A673 (cell line): ENCODE data around the gene CTAGE9. TPM values are rescaled to one million over a fixed set of nuclear protein-coding genes. Genes with fewer than 3 reads are reported as not detected.
"Not testable (repeated sequence)": the region's sequence is repeated elsewhere in the genome, so short reads cannot be mapped to it uniquely, and the experiment has no call there.

Experiments used
- BruUV-seq: library from RNA; stranded (reverse); fragments of 400-500 nt; replicated peaks from 2 replicates; lab custom pipeline; 2021; lab: Mats Ljungman, UMichigan
- CTCF ChIA-PET: fragments of 300-600 bp; sonication (Branson Sonifier 250); formaldehyde crosslinking; loops from one replicate; lab custom pipeline; 2022; ENCODE audit warnings: antibody characterized with exemption; lab: Charles Lee
- POLR2A ChIA-PET: fragments of 300-600 bp; sonication (Branson Sonifier 250); formaldehyde crosslinking; loops from one replicate; lab custom pipeline; 2022; ENCODE audit warnings: antibody characterized with exemption; ENCODE audit not compliant: low non-redundant PET; lab: Charles Lee
- DNase-seq: peaks from one replicate; pipeline ENCODE4 v3.0.0-alpha.2; 2015; ENCODE audit warnings: low spot score
- H3K27ac ChIP-seq: fragments of 200-600 bp; sonication (generic); 2 replicates; pipeline ENCODE4 v1.5.1; 2016; ENCODE audit warnings: mixed run types, low read depth, mild to moderate bottlenecking, mixed read lengths, antibody characterized with exemption, low read length; ENCODE audit not compliant: poor library complexity, severe bottlenecking
- H3K27me3 ChIP-seq: fragments of 200-600 bp; sonication (generic); replicated peaks from 2 replicates; pipeline ENCODE4 v1.6.1; 2017; ENCODE audit warnings: mixed run types, low read depth, mild to moderate bottlenecking, mixed read lengths, antibody characterized with exemption, low read length; ENCODE audit not compliant: insufficient read depth, poor library complexity
- H3K36me3 ChIP-seq: fragments of 200-600 bp; sonication (generic); 2 replicates; pipeline ENCODE4 v1.6.1; 2016; ENCODE audit warnings: mixed run types, mild to moderate bottlenecking, mixed read lengths, antibody characterized with exemption, low read length; ENCODE audit not compliant: insufficient read depth, poor library complexity, severe bottlenecking
- H3K4me1 ChIP-seq: fragments of 200-600 bp; sonication (generic); 2 replicates; pipeline ENCODE4 v1.6.1; 2017; ENCODE audit warnings: mixed run types, mild to moderate bottlenecking, mixed read lengths, antibody characterized with exemption, low read length; ENCODE audit not compliant: insufficient read depth, poor library complexity, severe bottlenecking
- H3K4me3 ChIP-seq: fragments of 200-600 bp; sonication (generic); 2 replicates; pipeline ENCODE4 v1.5.1; 2016; ENCODE audit warnings: low read depth, mixed run types, mild to moderate bottlenecking, mixed read lengths, low read length; ENCODE audit not compliant: poor library complexity, severe bottlenecking
- H3K9me3 ChIP-seq: fragments of 200-600 bp; sonication (generic); 2 replicates; pipeline ENCODE4 v1.6.1; 2016; ENCODE audit warnings: mixed run types, low read depth, mild to moderate bottlenecking, mixed read lengths, antibody characterized with exemption, low read length; ENCODE audit not compliant: poor library complexity, severe bottlenecking
- EZH2 ChIP-seq: fragments of 200-600 bp; sonication (generic); IDR thresholded peaks from 2 replicates; pipeline ENCODE4 v1.6.1; 2017; ENCODE audit warnings: borderline replicate concordance, low read depth, mild to moderate bottlenecking, mixed read lengths, antibody characterized with exemption, low read length; ENCODE audit not compliant: poor library complexity, severe bottlenecking
- intact Hi-C: fragments of 100-400 bp; cut with micrococcal nuclease; formaldehyde crosslinking; loops from one replicate; pipeline ENCODE4 v1.10.0; 2022; ENCODE audit not compliant: unreplicated experiment
- total RNA-seq: library from RNA; stranded (reverse); gene quantifications from 2 replicates; pipeline ENCODE4 v1.2.3, GENCODE V29; 2021
- TF ChIP-seq, protein P1 (sequence below): fragments of 300-800, 200-600 bp; sonication (generic); conservative IDR thresholded peaks from 2 replicates; pipeline ENCODE4 v1.5.1; 2017; ENCODE audit warnings: low read depth, mild to moderate bottlenecking, antibody characterized with exemption, low read length, moderate library complexity, mixed read lengths

The CTAGE9 gene
- total RNA-seq, 1 experiment from 2014 or later, result not detected

DNA sequence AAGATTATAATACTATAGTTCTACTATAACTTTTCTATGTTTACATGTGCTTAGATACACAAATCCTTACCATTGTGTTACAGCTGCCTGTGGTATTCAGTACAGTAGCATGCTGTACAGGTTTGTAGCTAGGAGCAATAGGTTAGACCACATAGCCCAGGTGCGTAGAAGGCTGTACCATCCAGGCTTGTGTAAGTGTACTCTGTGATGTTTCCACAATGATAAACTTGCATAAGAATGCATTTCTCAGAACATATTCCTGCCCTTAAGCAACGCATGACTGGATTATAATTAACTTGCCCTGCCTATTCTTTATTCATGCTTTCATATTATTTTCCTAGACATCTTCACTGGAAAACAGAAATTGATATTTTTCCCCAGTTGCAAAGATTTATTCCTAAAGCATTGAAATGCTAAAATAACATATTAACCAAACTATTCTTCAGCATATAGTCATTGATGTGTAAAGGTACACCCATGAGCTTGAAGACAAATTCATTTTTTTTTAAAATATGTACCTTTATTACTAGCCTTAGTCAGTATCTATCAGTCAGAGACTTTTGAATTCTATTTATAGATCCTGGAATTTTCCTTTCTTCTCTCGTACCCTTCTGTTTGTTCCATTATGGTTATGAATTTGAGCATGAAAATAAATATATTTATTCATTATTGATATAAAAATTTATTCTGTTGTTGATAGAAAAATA is 7.2 kb upstream of the CTAGE9 start:
- no TSS peak for BruUV-seq

DNA sequence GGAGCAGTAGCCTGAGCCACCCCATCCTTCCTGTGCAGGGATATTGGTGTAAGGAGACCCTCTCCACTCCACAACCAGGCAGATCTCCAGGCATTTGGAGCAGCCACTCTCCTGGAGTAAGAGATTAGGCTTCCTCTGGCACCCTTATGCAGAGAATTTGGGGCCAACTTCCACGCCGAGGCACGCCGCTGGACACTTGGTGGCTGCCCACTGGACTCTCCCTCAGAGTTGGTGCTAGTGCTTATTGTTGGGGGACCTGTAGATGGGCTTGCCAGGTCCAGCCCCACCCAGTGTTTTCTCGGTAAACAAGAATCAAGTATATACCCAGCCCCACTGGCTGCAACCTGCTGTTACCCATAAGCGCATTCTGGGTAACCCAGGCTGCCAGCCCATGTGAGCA is 4.8 kb upstream of the CTAGE9 start:
- DNase-seq, H3K36me3 ChIP-seq, BruUV-seq, CTCF ChIA-PET, H3K27me3 ChIP-seq, H3K9me3 ChIP-seq, POLR2A ChIA-PET, H3K4me3 ChIP-seq, intact Hi-C loops, H3K27ac ChIP-seq, H3K4me1 ChIP-seq: not testable (repeated sequence)

More for the DNA sequence above, 7.2 kb upstream of the CTAGE9 start:
- Histone ChIP-seq H3K9me3 (no peaks in the 10 kb centered on the region), H3K4me1 (no peaks in the 10 kb centered on the region), H3K27me3 (no peaks in the 10 kb centered on the region), H3K36me3 (no peaks in the 10 kb centered on the region), H3K27ac (no peak overlapping the region), H3K4me3 (no peak overlapping the region)
- TF ChIP-seq, protein P1, sequence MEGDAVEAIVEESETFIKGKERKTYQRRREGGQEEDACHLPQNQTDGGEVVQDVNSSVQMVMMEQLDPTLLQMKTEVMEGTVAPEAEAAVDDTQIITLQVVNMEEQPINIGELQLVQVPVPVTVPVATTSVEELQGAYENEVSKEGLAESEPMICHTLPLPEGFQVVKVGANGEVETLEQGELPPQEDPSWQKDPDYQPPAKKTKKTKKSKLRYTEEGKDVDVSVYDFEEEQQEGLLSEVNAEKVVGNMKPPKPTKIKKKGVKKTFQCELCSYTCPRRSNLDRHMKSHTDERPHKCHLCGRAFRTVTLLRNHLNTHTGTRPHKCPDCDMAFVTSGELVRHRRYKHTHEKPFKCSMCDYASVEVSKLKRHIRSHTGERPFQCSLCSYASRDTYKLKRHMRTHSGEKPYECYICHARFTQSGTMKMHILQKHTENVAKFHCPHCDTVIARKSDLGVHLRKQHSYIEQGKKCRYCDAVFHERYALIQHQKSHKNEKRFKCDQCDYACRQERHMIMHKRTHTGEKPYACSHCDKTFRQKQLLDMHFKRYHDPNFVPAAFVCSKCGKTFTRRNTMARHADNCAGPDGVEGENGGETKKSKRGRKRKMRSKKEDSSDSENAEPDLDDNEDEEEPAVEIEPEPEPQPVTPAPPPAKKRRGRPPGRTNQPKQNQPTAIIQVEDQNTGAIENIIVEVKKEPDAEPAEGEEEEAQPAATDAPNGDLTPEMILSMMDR, result no peak
- TF ChIP-seq EZH2, result no peak
- no peak for DNase-seq
- POLR2A ChIA-PET, result no interaction called here
- CTCF ChIA-PET, result no interaction called here
- intact Hi-C loops, result no loop called here

DNA sequence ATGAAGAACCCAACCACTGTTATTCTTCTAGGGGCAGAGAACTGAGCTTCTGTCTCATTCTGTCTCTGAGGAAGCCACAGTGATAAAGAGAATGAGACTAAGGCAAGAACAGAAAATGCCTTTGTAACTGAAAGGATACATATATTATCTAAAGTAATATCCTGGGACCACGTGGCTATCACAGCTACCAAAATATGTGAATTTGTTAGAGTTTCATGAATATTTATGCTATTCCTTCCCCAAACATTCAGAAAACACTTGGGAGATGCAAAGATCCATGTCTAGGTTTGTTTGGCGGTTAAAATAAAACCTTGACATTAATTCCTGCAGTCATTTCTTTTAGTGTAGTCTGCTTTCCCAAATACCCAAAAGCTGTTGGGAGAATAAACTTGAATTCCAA is 6.9 kb downstream of the CTAGE9 start:
- H3K27me3 ChIP-seq, intact Hi-C loops, H3K9me3 ChIP-seq, BruUV-seq, H3K27ac ChIP-seq, DNase-seq, H3K36me3 ChIP-seq, POLR2A ChIA-PET, H3K4me1 ChIP-seq, CTCF ChIA-PET, H3K4me3 ChIP-seq: not testable (repeated sequence)

DNA sequence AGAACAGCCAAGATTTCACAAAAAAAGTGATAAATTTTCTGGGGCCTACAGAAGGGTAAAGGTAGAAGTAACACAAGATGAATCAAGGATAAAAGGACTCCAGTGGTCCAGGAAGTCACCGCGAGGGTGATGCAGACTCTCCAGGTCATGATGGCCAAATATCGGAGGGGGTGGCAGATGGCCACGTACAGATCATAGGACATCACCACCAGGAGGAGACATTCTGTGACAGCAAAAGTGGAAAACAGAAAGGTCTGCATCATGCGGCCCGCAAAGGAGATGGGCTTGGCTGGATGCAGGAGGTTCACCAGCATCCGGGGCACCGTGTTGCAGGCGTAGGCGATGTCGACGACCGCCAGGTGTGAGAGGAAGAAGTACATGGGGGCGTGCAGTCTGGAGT is 10.0 kb downstream of the CTAGE9 start:
- H3K27ac ChIP-seq, intact Hi-C loops, H3K9me3 ChIP-seq: not testable (repeated sequence)

More for the DNA sequence above, 10.0 kb downstream of the CTAGE9 start:
- DNase-seq, H3K4me3 ChIP-seq, BruUV-seq, H3K36me3 ChIP-seq, H3K27me3 ChIP-seq, POLR2A ChIA-PET, CTCF ChIA-PET, H3K4me1 ChIP-seq: not testable (repeated sequence)
